HEK293T (cell line): ENCODE measurements around the gene TTC31.

ENCODE experiments used
- BHLHE40 ChIP-seq: fragments of 450-650 bp; IDR thresholded peaks from 2 replicates; pipeline ENCODE4 v1.6.1; 2016; ENCODE audit warnings: mild to moderate bottlenecking, moderate library complexity, borderline replicate concordance
- ELF4 ChIP-seq: fragments of 450-650 bp; IDR thresholded peaks from 2 replicates; pipeline ENCODE4 v1.6.1; 2017; ENCODE audit warnings: antibody characterized with exemption
- FOXM1 ChIP-seq: fragments of 450-650 bp; IDR thresholded peaks from 2 replicates; pipeline ENCODE4 v1.6.1; 2017; ENCODE audit warnings: mild to moderate bottlenecking, borderline replicate concordance
- L3MBTL2 ChIP-seq: fragments of 450-650 bp; conservative IDR thresholded peaks from 2 replicates; pipeline ENCODE4 v1.6.1; 2016; ENCODE audit warnings: mild to moderate bottlenecking
- NFRKB ChIP-seq: fragments of 450-650 bp; IDR thresholded peaks from 2 replicates; pipeline ENCODE4 v1.6.1; 2016; ENCODE audit warnings: mild to moderate bottlenecking, moderate library complexity
- TARDBP ChIP-seq: fragments of 450-650 bp; IDR thresholded peaks from 2 replicates; pipeline ENCODE4 v1.6.1; 2016
- ZNF384 ChIP-seq: fragments of 450-650 bp; IDR thresholded peaks from 2 replicates; pipeline ENCODE4 v1.6.1; 2016

- TF ChIP-seq FOXM1 (no peak), TARDBP (no peak), L3MBTL2 (no peak), NFRKB (no peak), ZNF384 (no peak), ELF4 (no peak), BHLHE40 (no peak)
Measured at GRCh38 chr2:74538881-74539339, 56.0 kb downstream of the TTC31 start.
